Right lobe of liver (tissue), 6 donors: Measurements from ENCODE around the gene FBXL14. TPM values are rescaled to one million over a fixed set of nuclear protein-coding genes. Genes with fewer than 3 reads are reported as not detected.

Source experiments
- ATAC-seq, 4 donors: fragments of 200-7000 bp; cut with Tn5 transposase; one replicate each; pipeline ENCODE4 v1.9.1; 2020; ENCODE audit warnings: mild to moderate bottlenecking in 4 of 4, moderate library complexity in 4 of 4
- DNase-seq, 3 donors: peaks; one replicate each; pipeline ENCODE4 v3.0.0-alpha.2; 2020
- H3K27ac ChIP-seq, 3 donors: fragments of 200-600 bp; one replicate each; pipeline ENCODE4 v1.8.0; 2022
- H3K27me3 ChIP-seq, 2 donors: fragments of 200-600 bp; one replicate each; pipeline ENCODE4 v1.8.0; 2022
- H3K36me3 ChIP-seq, 4 donors: fragments of 200-600 bp; sonication (generic) in 1 of 4; one replicate each; pipeline versions ENCODE4 v1.5.1 to v1.8.0; 2017 to 2022; ENCODE audit warnings: control low read depth in 1 of 4
- H3K4me1 ChIP-seq, 4 donors: fragments of 200-600 bp; sonication (generic) in 1 of 4; one replicate each; pipeline versions ENCODE4 v1.5.1 to v1.8.0; 2017 to 2022; ENCODE audit warnings: control low read depth in 1 of 4
- H3K4me3 ChIP-seq, 3 donors: fragments of 200-600 bp; one replicate each; pipeline ENCODE4 v1.8.0; 2022
- H3K9me3 ChIP-seq, 4 donors: fragments of 200-600 bp; sonication (generic) in 1 of 4; one replicate each; pipeline versions ENCODE4 v1.5.1 to v1.8.0; 2017 to 2022; ENCODE audit warnings: control low read depth in 1 of 4
- CTCF ChIP-seq, 4 donors: fragments of 200-600 bp in 3 of 4; fragments of 450-650 bp in 1 of 4; IDR thresholded peaks; one replicate each; pipeline versions ENCODE4 v1.5.1 to v1.8.0; 2016 to 2022; ENCODE audit warnings: antibody characterized with exemption in 4 of 4, mild to moderate bottlenecking in 2 of 4
- POLR2A ChIP-seq: fragments of 450-650 bp; IDR thresholded peaks from one replicate; pipeline ENCODE4 v1.6.1; 2017; ENCODE audit warnings: antibody characterized with exemption, mild to moderate bottlenecking
- WGBS: methylation state at CpG from one replicate; pipeline ENCODE4 v1.1.6; 2018; ENCODE audit warnings: low coverage, low lambda C conversion rate; ENCODE audit not compliant: insufficient coverage; ENCODE audit errors: missing lambda C conversion rate; 5-methylcytosine and 5-hydroxymethylcytosine counted together
- intact Hi-C, 2 donors: fragments of 100-400 bp; cut with DNase I; formaldehyde crosslinking; loops; one replicate each; pipeline versions ENCODE4 v1.11.2 to v1.14.1; 2022
- total RNA-seq, 6 experiments: library from RNA; depleted of rRNA in 2 of 6; stranded (reverse); fragments of >200 nt in 2 of 6; fragmentation: NEBNext Ultra II Directional in 3 of 6; extraction: Animal tissue kit (Norgen Biotek cat#: 25700) in 3 of 6; gene quantifications; one replicate each; pipeline versions ENCODE4 v1.1.0 to v1.2.4, GENCODE V29; 2016 to 2023
- donor health status: DM: no; HTN: yes; CAD: no.
- donor health status: DM: no; HTN: no; CAD: no.
- donor health status: DM: no; HTN: no; CAD: no.
- donor health status: DM: no; HTN: yes; CAD: no.
- donor health status: DM: no; HTN: yes; CAD: no.

Gene FBXL14
- total RNA-seq, 6 experiments from 2014 or later, result 4.7 to 6.8 (median 5.4) TPM

- DNase-seq (no peak), ATAC-seq (peak in 1 of 4 donors; percentile 45)
- H3K27ac ChIP-seq, result no peak overlapping the region
- TF ChIP-seq POLR2A, result no peak
- no peak for TF ChIP-seq CTCF (IDR thresholded peaks at IDR 0.05)
- H3K4me1 ChIP-seq, result no peaks in the 10 kb centered on the region
- no peaks in the 10 kb centered on the region for H3K27me3 ChIP-seq
- 80% methylated on average over 6 of the region's 6 CpGs for WGBS
- intact Hi-C loops, result no loop called here
- no peaks in the 10 kb centered on the region for H3K36me3 ChIP-seq
- H3K9me3 ChIP-seq, result no peaks in the 10 kb centered on the region
- H3K4me3 ChIP-seq, result no peak overlapping the region
Measured at GRCh38 chr12:1540690-1541089, 53.7 kb downstream of the FBXL14 start.

- no peak for TF ChIP-seq POLR2A
- TF ChIP-seq CTCF (IDR thresholded peaks at IDR 0.05), result no peak
- ATAC-seq (no peak), DNase-seq (no peak)
- intact Hi-C loops, result no loop called here
- H3K27me3 ChIP-seq, result no peaks in the 10 kb centered on the region
- no peak overlapping the region for H3K27ac ChIP-seq
- no peaks in the 10 kb centered on the region for H3K4me1 ChIP-seq
- H3K9me3 ChIP-seq, result no peaks in the 10 kb centered on the region
- no peak overlapping the region for H3K4me3 ChIP-seq
- WGBS, result 71% methylated on average over 6 of the region's 11 CpGs
- H3K36me3 ChIP-seq, result no peaks in the 10 kb centered on the region
Measured at GRCh38 chr12:1539135-1539534, 55.2 kb downstream of the FBXL14 start.

GRCh38 chr12:1536817-1537216 lies 57.6 kb downstream of the FBXL14 start:
- Histone ChIP-seq H3K27ac (no peak overlapping the region), H3K27me3 (no peaks in the 10 kb centered on the region), H3K9me3 (no peaks in the 10 kb centered on the region), H3K4me3 (no peak overlapping the region), H3K36me3 (no peaks in the 10 kb centered on the region), H3K4me1 (no peaks in the 10 kb centered on the region)
- DNase-seq (no peak), ATAC-seq (no peak)
- intact Hi-C loops, result no loop called here
- WGBS, result 86% methylated on average over 3 of the region's 4 CpGs
- TF ChIP-seq POLR2A (no peak), CTCF (IDR thresholded peaks at IDR 0.05) (no peak)

- DNase-seq (no peak), ATAC-seq (no peak)
- TF ChIP-seq POLR2A, result no peak
- no peak for TF ChIP-seq CTCF (IDR thresholded peaks at IDR 0.05)
- 48% methylated on average over 2 of the region's 3 CpGs for WGBS
- no peak overlapping the region for H3K4me3 ChIP-seq
- intact Hi-C loops, result no loop called here
- H3K27me3 ChIP-seq, result peaks cover 0 to 5% of the 10 kb centered on the region in 2 donors
- peaks cover 0 to 6% (median 0%) of the 10 kb centered on the region in 4 donors for H3K4me1 ChIP-seq
- no peak overlapping the region for H3K27ac ChIP-seq
- no peaks in the 10 kb centered on the region for H3K36me3 ChIP-seq
- no peaks in the 10 kb centered on the region for H3K9me3 ChIP-seq
Measured at GRCh38 chr12:1534748-1535147, 59.6 kb downstream of the FBXL14 start.
